SK-N-SH (cell line): ENCODE results near the gene KRT37. TPM values are rescaled to one million over a fixed set of nuclear protein-coding genes. Genes with fewer than 3 reads are reported as not detected.
A peak's percentile ranks its signal among the peaks of the same experiment; 100 is the strongest.

ENCODE experiments used
- CTCF ChIA-PET: fragments of 300-600, 350-600 bp; formaldehyde crosslinking; extraction: SDS; loops from one replicate; lab custom pipeline; 2021; lab: Yijun Ruan, JAX
- POLR2A ChIA-PET: fragments of 350-600 bp; sonication (Branson Sonifier 250); formaldehyde crosslinking; extraction: SDS; loops from one replicate; lab custom pipeline; 2020; ENCODE audit warnings: antibody characterized with exemption, inconsistent platforms; lab: Yijun Ruan, JAX
- DNase-seq: peaks from one replicate; pipeline ENCODE4 v3.0.0; 2012
- H2AFZ ChIP-seq: fragments of 200-600 bp; sonication (generic); 2 replicates; pipeline ENCODE4 v1.8.1; 2016; ENCODE audit warnings: antibody characterized with exemption, mild to moderate bottlenecking, low read depth
- H3F3A ChIP-seq: fragments of 200-600 bp; sonication (generic); replicated peaks from 2 replicates; pipeline ENCODE3; 2016; ENCODE audit warnings: antibody characterized with exemption, mild to moderate bottlenecking; ENCODE audit not compliant: insufficient read depth
- H3K27ac ChIP-seq, 2 experiments: fragments of 200-500 bp in 1 of 2; fragments of 200-600 bp in 1 of 2; sonication (Bioruptor generic) in 1 of 2; sonication (generic), shearing (Covaris generic) in 1 of 2; 2 replicates each; pipeline versions ENCODE4 v1.5.1 to v1.6.1; 2014 to 2016; ENCODE audit warnings: low read depth in 2 of 2, inconsistent platforms in 1 of 2, low read length in 1 of 2, mild to moderate bottlenecking in 1 of 2, mixed read lengths in 1 of 2
- H3K27me3 ChIP-seq: fragments of 200-600 bp; sonication (generic), shearing (Covaris generic); 2 replicates; pipeline ENCODE4 v1.6.1; 2016; ENCODE audit warnings: mixed run types; ENCODE audit not compliant: insufficient read depth
- H3K36me3 ChIP-seq, 2 experiments: fragments of 200-500 bp in 1 of 2; fragments of 200-600 bp in 1 of 2; sonication (Bioruptor generic) in 1 of 2; sonication (generic) in 1 of 2; replicated peaks in 1 of 2; 2 replicates each; pipeline versions ENCODE3 to v1.5.1; 2014 to 2016; ENCODE audit warnings: low read length in 1 of 2, mild to moderate bottlenecking in 1 of 2; ENCODE audit not compliant: insufficient read depth in 2 of 2, control insufficient read depth in 1 of 2
- H3K4me1 ChIP-seq, 2 experiments: fragments of 200-500 bp in 1 of 2; fragments of 200-600 bp in 1 of 2; sonication (Bioruptor generic) in 1 of 2; sonication (generic), shearing (Covaris generic) in 1 of 2; 2 replicates each; pipeline versions ENCODE4 v1.5.1 to v1.6.1; 2014 to 2016; ENCODE audit warnings: low read depth in 1 of 2, low read length in 1 of 2, mixed run types in 1 of 2; ENCODE audit not compliant: insufficient read depth in 2 of 2, control insufficient read depth in 1 of 2
- H3K4me2 ChIP-seq: fragments of 200-600 bp; sonication (generic), shearing (Covaris generic); 2 replicates; pipeline ENCODE4 v1.6.1; 2017; ENCODE audit warnings: mixed run types
- H3K4me3 ChIP-seq, 2 experiments: fragments of 200-500 bp in 1 of 2; fragments of 200-600 bp in 1 of 2; sonication (Bioruptor generic) in 1 of 2; sonication (generic), shearing (Covaris generic) in 1 of 2; 2 replicates each; pipeline versions ENCODE4 v1.5.1 to v1.8.1; 2014 to 2016; ENCODE audit warnings: low read depth in 2 of 2, inconsistent platforms in 1 of 2, low read length in 1 of 2, mild to moderate bottlenecking in 1 of 2, mixed read lengths in 1 of 2, moderate library complexity in 1 of 2
- H3K79me2 ChIP-seq: fragments of 200-600 bp; sonication (generic); 2 replicates; pipeline ENCODE4 v1.8.1; 2017; ENCODE audit warnings: mild to moderate bottlenecking; ENCODE audit not compliant: insufficient read depth
- H3K9ac ChIP-seq: fragments of 200-600 bp; sonication (generic); 2 replicates; pipeline ENCODE4 v1.6.1; 2017; ENCODE audit warnings: mixed run types
- H3K9me2 ChIP-seq: fragments of 200-600 bp; sonication (generic); 2 replicates; pipeline ENCODE4 v1.6.1; 2017; ENCODE audit warnings: mixed run types
- H3K9me3 ChIP-seq: fragments of 200-600 bp; sonication (generic); 2 replicates; pipeline ENCODE4 v1.6.1; 2017; ENCODE audit warnings: mixed run types, mild to moderate bottlenecking, moderate library complexity
- H4K20me1 ChIP-seq: fragments of 200-600 bp; sonication (generic); 2 replicates; pipeline ENCODE4 v1.6.1; 2017; ENCODE audit warnings: mild to moderate bottlenecking, mixed run types; ENCODE audit not compliant: insufficient read depth
- CHD2 ChIP-seq: fragments of 150-350 bp; IDR thresholded peaks from 2 replicates; pipeline ENCODE4 v1.6.1; 2018; ENCODE audit warnings: low read length; ENCODE audit not compliant: partially characterized antibody
- EP300 ChIP-seq, 2 experiments: IDR thresholded peaks; 2 replicates each; pipeline versions ENCODE4 v1.4.0 to v1.6.1; 2012; ENCODE audit warnings: borderline replicate concordance in 1 of 2, low read depth in 1 of 2, low read length in 1 of 2
- EZH2phosphoT487 ChIP-seq: fragments of 200-600 bp; sonication (generic); IDR thresholded peaks from 2 replicates; pipeline ENCODE4 v1.6.1; 2017; ENCODE audit warnings: low read depth, mixed run types, mild to moderate bottlenecking, antibody characterized with exemption, moderate library complexity, borderline replicate concordance
- FOXM1 ChIP-seq: IDR thresholded peaks from 2 replicates; pipeline ENCODE4 v1.4.0; 2012; ENCODE audit warnings: low read depth, mild to moderate bottlenecking
- GATA2 ChIP-seq: sonication (generic); formaldehyde crosslinking; IDR thresholded peaks from 2 replicates; pipeline ENCODE4 v1.5.0; 2020; ENCODE audit warnings: mild to moderate bottlenecking, missing genetic modification reagents
- IRF3 ChIP-seq: fragments of 150-350 bp; IDR thresholded peaks from 2 replicates; pipeline ENCODE4 v1.6.1; 2016; ENCODE audit warnings: mild to moderate bottlenecking, low read depth, low read length
- MAX ChIP-seq: IDR thresholded peaks from 2 replicates; pipeline ENCODE4 v1.4.0; 2012; ENCODE audit warnings: low read depth
- POLR2AphosphoS5 ChIP-seq: IDR thresholded peaks from 2 replicates; pipeline ENCODE4 v1.6.1; 2012; ENCODE audit warnings: low read depth, low read length
- RAD21 ChIP-seq: IDR thresholded peaks from 2 replicates; pipeline ENCODE4 v1.6.1; 2012; ENCODE audit warnings: mild to moderate bottlenecking, low read length
- RCOR1 ChIP-seq: fragments of 150-350 bp; IDR thresholded peaks from 2 replicates; pipeline ENCODE4 v1.6.1; 2017; ENCODE audit warnings: antibody characterized with exemption, low read length
- SMC3 ChIP-seq: IDR thresholded peaks from 2 replicates; pipeline ENCODE4 v1.6.1; 2012; ENCODE audit warnings: low read depth, low read length, improper control_type of control experiment
- TAF1 ChIP-seq: IDR thresholded peaks from 2 replicates; pipeline ENCODE4 v1.6.1; 2012; ENCODE audit warnings: low read depth, mild to moderate bottlenecking, low read length, moderate library complexity, borderline replicate concordance
- TCF12 ChIP-seq: IDR thresholded peaks from 2 replicates; pipeline ENCODE4 v1.4.0; 2012
- TEAD4 ChIP-seq: IDR thresholded peaks from 2 replicates; pipeline ENCODE4 v1.4.0; 2012; ENCODE audit warnings: mild to moderate bottlenecking, borderline replicate concordance; ENCODE audit not compliant: insufficient read depth
- WGBS: methylation state at CpG from one replicate; pipeline ENCODE4 v1.1.6; 2017; ENCODE audit warnings: low lambda C conversion rate; 5-methylcytosine and 5-hydroxymethylcytosine counted together
- polyA plus RNA-seq, 3 experiments: library from polyadenylated mRNA; depleted of rRNA; stranded (reverse); fragments of >200 nt; gene quantifications; 2 replicates each; pipeline ENCODE4 v1.2.3, GENCODE V29; 2012

Gene KRT37
- polyA plus RNA-seq, 1 of the 3 experiments (the other 2 are of a cell fraction): not detected

- TF ChIP-seq GATA2 (CRISPR knock-in tag) (no peak), TCF12 (peak; percentile 88), TEAD4 (peak; percentile 67; the same call in 1 of the 2 replicates), POLR2AphosphoS5 (peak; percentile 54; the same call in 1 of the 2 replicates), RAD21 (no peak), SMC3 (no peak), EP300 (IDR thresholded peaks at IDR 0.05; ENCODE audit: borderline replicate concordance in 1 of 2, low read depth in 1 of 2, low read length in 1 of 2) (peak; percentile 26 to 87; a peak in 3 of 4 replicates), RCOR1 (no peak), TAF1 (no peak), EZH2phosphoT487 (no peak), IRF3 (no peak), FOXM1 (peak; percentile 25; the same call in 1 of the 2 replicates), CHD2 (no peak)
These were observed 20.2 kb downstream of the KRT37 start (continued) for GRCh38 chr17:41404024-41404671.

GRCh38 chr17:41403404-41404023, 20.9 kb downstream of the KRT37 start:
- Histone ChIP-seq H3K79me2 (no peaks in the 10 kb centered on the region), H3K4me2 (peak overlapping the region; percentile 12; the same call in 1 of the 2 replicates), H2AFZ (no peak overlapping the region), H3K4me3 (no peak overlapping the region), H4K20me1 (no peaks in the 10 kb centered on the region), H3K36me3 (no peaks in the 10 kb centered on the region), H3K9me3 (no peaks in the 10 kb centered on the region), H3K9me2 (no peaks in the 10 kb centered on the region), H3K27ac (peak overlapping the region in 1 of 2 experiments; percentile 65; a peak in 2 of 4 replicates), H3K27me3 (no peaks in the 10 kb centered on the region), H3K4me1 (peaks cover 0 to 17% of the 10 kb centered on the region in 2 experiments; a peak in 2 of 4 replicates), H3K9ac (no peak overlapping the region), H3F3A (peaks cover 7% of the 10 kb centered on the region)
- WGBS: 48% methylated on average over 4 of the region's 4 CpGs
- CTCF ChIA-PET: interaction anchor here (1.7 kb wide), 1 partner anchor 146 kb away, joined by 8 read pairs; no protein-coding TSS in a partner anchor
- no peak for DNase-seq
- TF ChIP-seq MAX (0 out of 2 replicates have a peak, but pooled peaks have one; percentile 19), RAD21 (no peak)
- POLR2A ChIA-PET: no interaction called here
